Adrenal gland (tissue), 12 donors: ENCODE data around the gene RER1. TPM values are rescaled to one million over a fixed set of nuclear protein-coding genes. Genes with fewer than 3 reads are reported as not detected.

Source experiments
- DNase-seq, 7 donors: peaks; one replicate each; pipeline ENCODE4 v3.0.0-alpha.2; 2019 to 2020
- H3K27ac ChIP-seq, 5 donors: fragments of 200-600 bp; sonication (generic) in 4 of 5; 1 replicate in 3 of 5; 2 replicates in 2 of 5; pipeline versions ENCODE4 v1.5.1 to v1.8.0; 2016 to 2020; ENCODE audit warnings: mild to moderate bottlenecking in 1 of 5
- H3K27me3 ChIP-seq: fragments of 200-600 bp; 2 replicates; pipeline ENCODE4 v1.8.0; 2021
- H3K36me3 ChIP-seq, 2 donors: fragments of 200-600 bp; replicated peaks in 1 of 2; 1 replicate in 1 of 2; 2 replicates in 1 of 2; pipeline versions ENCODE4 v1.5.1 to v1.8.0; 2018 to 2022
- H3K4me1 ChIP-seq, 2 donors: fragments of 200-600 bp; replicated peaks in 1 of 2; 1 replicate in 1 of 2; 2 replicates in 1 of 2; pipeline versions ENCODE4 v1.5.1 to v1.8.0; 2018 to 2021
- H3K4me3 ChIP-seq, 4 donors: fragments of 200-600 bp; sonication (generic) in 3 of 4; one replicate each; pipeline ENCODE4 v1.5.1; 2016 to 2018
- H3K9me3 ChIP-seq, 3 donors: fragments of 200-600 bp; sonication (generic) in 1 of 3; replicated peaks in 1 of 3; 1 replicate in 2 of 3; 2 replicates in 1 of 3; pipeline versions ENCODE4 v1.5.1 to v1.8.0; 2016 to 2021
- CTCF ChIP-seq, 6 experiments: fragments of 450-650 bp in 4 of 6; fragments of 200-600 bp in 2 of 6; sonication (generic) in 1 of 6; IDR thresholded peaks; 1 replicate in 5 of 6; 2 replicates in 1 of 6; pipeline versions ENCODE4 v1.5.1 to v1.8.0; 2016 to 2021; ENCODE audit warnings: antibody characterized with exemption in 6 of 6, mild to moderate bottlenecking in 2 of 6, moderate library complexity in 1 of 6
- POLR2A ChIP-seq, 2 donors: fragments of 450-650 bp; IDR thresholded peaks; one replicate each; pipeline ENCODE4 v1.6.1; 2017; ENCODE audit warnings: antibody characterized with exemption in 2 of 2, mild to moderate bottlenecking in 2 of 2, moderate library complexity in 1 of 2
- whole genome bisulfite sequencing, 4 donors: extraction: QIAGEN DNeasy Blood & Tissue Kit in 2 of 4; methylation state at CpG; one replicate each; pipeline versions ENCODE4 v1.1.5 to v1.1.7; 2013 to 2017; 5-methylcytosine and 5-hydroxymethylcytosine counted together
- intact Hi-C, 2 donors: fragments of 100-400 bp; cut with DNase I; formaldehyde crosslinking; loops; one replicate each; pipeline versions ENCODE4 v1.14.1 to v1.15.0; 2022 to 2023
- polyA plus RNA-seq, 3 donors: library from polyadenylated mRNA; stranded (reverse); fragments of 200-250 nt in 2 of 3; fragments of 350-450 nt in 1 of 3; fragmentation: Illumina TruSeq in 1 of 3; extraction: RNeasy Lipid Tissue Mini Kit (QIAGEN cat#74804) in 1 of 3; gene quantifications; one replicate each; pipeline ENCODE4 v1.2.3, GENCODE V29; 2013 to 2014
- total RNA-seq, 9 donors: library from RNA; depleted of rRNA in 4 of 9; stranded (reverse); fragments of >200 nt in 4 of 9; fragments of 120-200 nt in 1 of 9; fragmentation: NEBNext Ultra II Directional in 1 of 9; extraction: Animal tissue kit (Norgen Biotek cat#: 25700) in 1 of 9; gene quantifications; one replicate each; pipeline versions ENCODE4 v1.1.0 to v1.2.4, GENCODE V29; 2013 to 2023
- donor health status: healthy with polysubstance abuse.
- donor health status: Bipolar disorder and iron deficiency.
- donor health status: DM: yes; HTN: yes; CAD: no.
- donor health status: DM: no; HTN: no; CAD: no.
- donor health status: DM: no; HTN: no; CAD: no.
- donor health status: DM: yes; HTN: yes; CAD: no.

Gene RER1
- total and polyA plus RNA-seq, 12 donors = 106 to 345 (median 167) TPM

GRCh38 chr1:2376931-2377672 is 14.5 kb upstream of the RER1 start:
- WGBS, 4 donors = 76 to 92% (median 82%) methylated on average over 11 to 25 of the region's 25 CpGs; no CpG with 5 or more reads in 1 of the 4 donors
- no peak for TF ChIP-seq CTCF (IDR thresholded peaks at IDR 0.05)
- TF ChIP-seq POLR2A (IDR thresholded peaks at IDR 0.05) = no peak
- intact Hi-C loops = no loop called here
- peaks cover 0 to 4% of the 10 kb centered on the region in 2 donors for H3K4me1 ChIP-seq
- no peaks in the 10 kb centered on the region for H3K36me3 ChIP-seq
- H3K27ac ChIP-seq = no peak overlapping the region
- peak in 1 of 7 donors; percentile 14 for DNase-seq
- H3K9me3 ChIP-seq = no peaks in the 10 kb centered on the region
- H3K27me3 ChIP-seq = no peaks in the 10 kb centered on the region
- no peak overlapping the region for H3K4me3 ChIP-seq

GRCh38 chr1:2377751-2378440 is 13.7 kb upstream of the RER1 start:
- DNase-seq = peak in 1 of 7 donors; percentile 16
- Histone ChIP-seq H3K4me3 (no peak overlapping the region), H3K27ac (no peak overlapping the region), H3K4me1 (peaks cover 0 to 4% of the 10 kb centered on the region in 2 donors), H3K9me3 (no peaks in the 10 kb centered on the region), H3K36me3 (no peaks in the 10 kb centered on the region), H3K27me3 (no peaks in the 10 kb centered on the region)
- TF ChIP-seq POLR2A (IDR thresholded peaks at IDR 0.05) (no peak), CTCF (IDR thresholded peaks at IDR 0.05) (no peak)
- 75 to 85% (median 82%) methylated on average over 10 to 16 of the region's 16 CpGs for WGBS, 4 donors
- intact Hi-C loops = no loop called here

GRCh38 chr1:2378441-2378851 is 13.2 kb upstream of the RER1 start:
- no peak for TF ChIP-seq CTCF (IDR thresholded peaks at IDR 0.05)
- H3K9me3 ChIP-seq = no peaks in the 10 kb centered on the region
- H3K36me3 ChIP-seq = no peaks in the 10 kb centered on the region
- no peak overlapping the region for H3K27ac ChIP-seq
- DNase-seq = peak in 1 of 7 donors; percentile 10
- H3K27me3 ChIP-seq = no peaks in the 10 kb centered on the region
- intact Hi-C loops = no loop called here
- 85 to 93% (median 87%) methylated on average over 15 to 24 of the region's 24 CpGs for WGBS, 4 donors
- H3K4me3 ChIP-seq = no peak overlapping the region
- H3K4me1 ChIP-seq = peaks cover 0 to 4% of the 10 kb centered on the region in 2 donors

GRCh38 chr1:2378956-2379732 is 12.5 kb upstream of the RER1 start:
- Histone ChIP-seq H3K27me3 (no peaks in the 10 kb centered on the region), H3K4me1 (peaks cover 0 to 4% of the 10 kb centered on the region in 2 donors), H3K36me3 (no peaks in the 10 kb centered on the region), H3K27ac (no peak overlapping the region), H3K9me3 (no peaks in the 10 kb centered on the region), H3K4me3 (no peak overlapping the region)
- 76 to 84% (median 80%) methylated on average over 18 of the region's 18 CpGs for WGBS, 4 donors
- no peak for TF ChIP-seq CTCF (IDR thresholded peaks at IDR 0.05)
- TF ChIP-seq POLR2A (IDR thresholded peaks at IDR 0.05) = no peak
- peak in 2 of 7 donors; percentile 2 to 9 for DNase-seq
- intact Hi-C loops = no loop called here
